Measurements from ENCODE around the gene CLDND1. TPM values are rescaled to one million over a fixed set of nuclear protein-coding genes. Genes with fewer than 3 reads are reported as not detected.

The CLDND1 gene
- total and polyA plus RNA-seq, 2 of the 13 experiments (the other 11 are each of a cell fraction or from before 2014, with no cell fraction given), result 50.8 to 121 TPM

GRCh38 chr3:98557324-98558010 lies 34.8 kb upstream of the CLDND1 start:
- intact Hi-C loops (cut with micrococcal nuclease; ENCODE audit: unreplicated experiment) (no loop called here), in situ Hi-C loops (cut with HindIII; ENCODE audit: extremely low pct_ligation_motif_present, low pct_unique_long_range_greater_than_20kb) (loop anchor here (25.0 kb wide), 1 partner anchor 520 kb away; the partner anchor contains the start of gene GABRR3)
- no TSS peak for BruUV-seq (replicated peaks)
- H3K27me3 ChIP-seq (ENCODE audit: control insufficient read depth in 1 of 2, insufficient read depth in 2 of 2, low read length in 2 of 2), result no peaks in the 10 kb centered on the region
- ChIA-PET POLR2A (no interaction called here), CTCF (ENCODE audit: low intra/inter-chr PET ratio, low total read pairs) (no interaction called here)
- H2AFZ ChIP-seq (ENCODE audit: low read length), result no peak overlapping the region
- ATAC-seq, result no peak
- TF ChIP-seq KMT2B (CRISPR knock-in tag; IDR thresholded peaks at IDR 0.05) (no peak), ELF1 (CRISPR knock-in tag; IDR thresholded peaks at IDR 0.05) (no peak), HMGXB3 (CRISPR knock-in tag; IDR thresholded peaks at IDR 0.05; ENCODE audit: borderline replicate concordance) (no peak), SOX13 (IDR thresholded peaks at IDR 0.05) (no peak), SOX13 (CRISPR knock-in tag; conservative IDR thresholded peaks at IDR 0.05 in 1 of 2, IDR thresholded peaks at IDR 0.05 in 1 of 2) (no peak), ATF4 (CRISPR knock-in tag; IDR thresholded peaks at IDR 0.05) (no peak), HDAC6 (IDR thresholded peaks at IDR 0.05; ENCODE audit: low read depth, low read length) (no peak), ARID4A (CRISPR knock-in tag; IDR thresholded peaks at IDR 0.05; ENCODE audit: borderline replicate concordance) (no peak), ZSCAN12 (CRISPR knock-in tag; IDR thresholded peaks at IDR 0.05) (no peak), KDM1A (CRISPR knock-in tag; IDR thresholded peaks at IDR 0.05) (no peak), ZSCAN21 (CRISPR knock-in tag; IDR thresholded peaks at IDR 0.05; ENCODE audit: borderline replicate concordance) (no peak)
- no peaks in the 10 kb centered on the region for H3K79me2 ChIP-seq (ENCODE audit: insufficient read depth, low read length)
- H3K4me2 ChIP-seq (ENCODE audit: low read depth, low read length), result no peak overlapping the region
- H4K20me1 ChIP-seq (ENCODE audit: insufficient read depth, low read length), result no peaks in the 10 kb centered on the region
- no peak overlapping the region for H3K27ac ChIP-seq (ENCODE audit: extremely low read length, insufficient read depth, low read length)
- WGBS (ENCODE audit: low lambda C conversion rate), result 26% methylated on average over 4 of the region's 4 CpGs
- no peaks in the 10 kb centered on the region for H3K36me3 ChIP-seq (replicated peaks in 1 of 2; ENCODE audit: control insufficient read depth in 1 of 2, insufficient read depth in 2 of 2, low read length in 2 of 2)
- H3K9me3 ChIP-seq (ENCODE audit: low read length), result no peaks in the 10 kb centered on the region
- FAIRE-seq, result no peak
- no peak overlapping the region for H3K9ac ChIP-seq (ENCODE audit: insufficient read depth, low read depth, low read length)
- H3K4me3 ChIP-seq (replicated peaks in 1 of 3; ENCODE audit: insufficient read depth in 1 of 3, low read depth in 2 of 3, low read length in 3 of 3), result no peak overlapping the region
- no peaks in the 10 kb centered on the region for H3K4me1 ChIP-seq (ENCODE audit: insufficient read depth, low read length)
- DNase-seq (ENCODE audit: low spot score), result no peak

Data from HepG2 (cell line).